AG10803 (cell line): Measurements from ENCODE around the gene PLEKHG3.
"Not testable (repeated sequence)": the region's sequence is repeated elsewhere in the genome, so short reads cannot be mapped to it uniquely, and the experiment has no call there.

Experiments
- DNase-seq: peaks from one replicate; pipeline ENCODE4 v3.0.0; 2010; ENCODE audit warnings: low read depth
- H3K4me3 ChIP-seq: 2 replicates; pipeline ENCODE4 v1.5.1; 2011; ENCODE audit warnings: mild to moderate bottlenecking, low read length, control low read depth
- TF ChIP-seq, protein P1 (sequence below): conservative IDR thresholded peaks from 2 replicates; pipeline ENCODE4 v1.5.1; 2011; ENCODE audit warnings: mild to moderate bottlenecking, low read length, control low read depth, inconsistent platforms

PLEKHG3 gene

DNA sequence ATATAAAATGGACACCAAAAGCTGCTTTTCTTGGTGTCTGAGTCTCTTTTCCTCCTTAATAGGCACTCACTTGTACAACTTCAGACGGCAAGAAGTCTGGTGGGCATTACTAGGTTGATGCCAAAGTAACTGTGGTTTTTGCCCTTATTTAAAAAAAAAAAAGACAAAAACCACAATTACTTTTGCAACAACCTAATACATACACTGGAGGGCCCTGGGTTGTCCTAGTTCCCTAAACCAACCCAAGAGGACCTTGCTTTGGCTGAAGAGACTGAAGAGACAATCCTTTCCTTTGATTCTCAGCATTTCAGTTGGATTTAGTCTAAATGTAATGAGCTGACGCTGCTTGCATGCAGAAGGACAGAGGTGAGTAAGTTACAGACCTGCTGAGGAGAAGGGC, 16.2 kb upstream of the PLEKHG3 start:
- TF ChIP-seq, protein P1, sequence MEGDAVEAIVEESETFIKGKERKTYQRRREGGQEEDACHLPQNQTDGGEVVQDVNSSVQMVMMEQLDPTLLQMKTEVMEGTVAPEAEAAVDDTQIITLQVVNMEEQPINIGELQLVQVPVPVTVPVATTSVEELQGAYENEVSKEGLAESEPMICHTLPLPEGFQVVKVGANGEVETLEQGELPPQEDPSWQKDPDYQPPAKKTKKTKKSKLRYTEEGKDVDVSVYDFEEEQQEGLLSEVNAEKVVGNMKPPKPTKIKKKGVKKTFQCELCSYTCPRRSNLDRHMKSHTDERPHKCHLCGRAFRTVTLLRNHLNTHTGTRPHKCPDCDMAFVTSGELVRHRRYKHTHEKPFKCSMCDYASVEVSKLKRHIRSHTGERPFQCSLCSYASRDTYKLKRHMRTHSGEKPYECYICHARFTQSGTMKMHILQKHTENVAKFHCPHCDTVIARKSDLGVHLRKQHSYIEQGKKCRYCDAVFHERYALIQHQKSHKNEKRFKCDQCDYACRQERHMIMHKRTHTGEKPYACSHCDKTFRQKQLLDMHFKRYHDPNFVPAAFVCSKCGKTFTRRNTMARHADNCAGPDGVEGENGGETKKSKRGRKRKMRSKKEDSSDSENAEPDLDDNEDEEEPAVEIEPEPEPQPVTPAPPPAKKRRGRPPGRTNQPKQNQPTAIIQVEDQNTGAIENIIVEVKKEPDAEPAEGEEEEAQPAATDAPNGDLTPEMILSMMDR = no peak
- no peak for DNase-seq
- no peak overlapping the region for H3K4me3 ChIP-seq

DNA sequence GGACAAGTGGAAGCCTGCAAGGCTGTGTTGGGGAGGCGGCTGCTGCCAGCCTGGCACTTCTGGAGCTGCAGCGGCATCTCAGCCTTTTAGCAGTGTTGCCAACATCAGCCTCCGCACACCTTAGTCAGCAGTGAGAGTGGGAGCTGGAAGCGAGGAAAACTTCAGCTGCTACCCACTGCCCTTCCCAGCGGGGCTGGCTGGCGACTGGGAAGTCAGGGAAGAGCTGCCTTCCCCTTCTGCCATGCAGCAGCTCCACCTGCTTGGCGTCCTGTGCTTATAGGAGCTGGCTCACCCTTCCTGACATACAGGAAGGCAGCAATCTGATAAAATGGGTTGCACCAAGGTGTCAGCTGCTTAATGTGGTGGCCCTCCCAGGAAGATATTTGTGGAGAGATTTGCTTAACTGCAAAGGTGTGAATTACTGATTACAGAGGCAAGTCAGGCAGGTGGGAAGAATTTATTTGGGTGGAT, 15.4 kb upstream of the PLEKHG3 start:
- TF ChIP-seq, protein P1 = no peak
- H3K4me3 ChIP-seq = no peak overlapping the region
- DNase-seq = no peak

DNA sequence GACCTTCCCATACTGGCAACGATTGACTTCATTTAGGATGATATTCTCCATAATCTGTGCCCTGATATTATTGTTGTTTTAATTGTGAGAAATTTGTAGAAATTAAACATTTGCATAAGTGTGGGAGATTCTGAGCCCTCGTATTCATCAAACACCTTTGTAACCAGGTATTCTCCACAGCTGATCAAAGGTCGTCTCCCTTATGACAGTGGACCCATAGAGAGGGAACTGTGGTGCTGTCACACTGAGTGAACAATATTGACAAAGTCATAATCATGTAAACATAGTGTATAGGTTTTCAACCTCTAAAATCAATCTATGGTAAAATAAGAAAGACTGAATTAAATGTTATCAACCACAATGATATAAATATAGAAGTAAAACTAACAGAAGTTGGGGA, 14.9 kb upstream of the PLEKHG3 start:
- no peak for DNase-seq
- H3K4me3 ChIP-seq = no peak overlapping the region
- TF ChIP-seq, protein P1 = no peak

DNA sequence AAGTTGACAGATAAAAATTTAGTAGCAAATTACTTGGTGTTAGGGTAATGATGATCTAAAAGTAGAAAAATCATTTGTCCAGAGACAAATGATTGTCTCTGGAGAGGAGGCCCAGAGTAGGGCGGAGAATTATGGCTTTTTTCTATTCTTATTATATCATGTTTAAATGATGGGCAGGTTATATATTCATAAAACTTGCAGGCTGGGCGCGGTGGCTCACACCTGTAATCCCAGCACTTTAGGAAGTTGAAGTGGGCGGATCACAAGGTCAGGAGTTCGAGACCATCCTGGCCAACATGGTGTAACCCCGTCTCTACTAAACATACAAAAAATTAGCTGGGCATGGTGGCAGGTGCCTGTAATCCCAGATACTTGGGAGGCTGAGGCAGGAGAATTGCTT, 13.6 kb upstream of the PLEKHG3 start:
- DNase-seq, H3K4me3 ChIP-seq: not testable (repeated sequence)

DNA sequence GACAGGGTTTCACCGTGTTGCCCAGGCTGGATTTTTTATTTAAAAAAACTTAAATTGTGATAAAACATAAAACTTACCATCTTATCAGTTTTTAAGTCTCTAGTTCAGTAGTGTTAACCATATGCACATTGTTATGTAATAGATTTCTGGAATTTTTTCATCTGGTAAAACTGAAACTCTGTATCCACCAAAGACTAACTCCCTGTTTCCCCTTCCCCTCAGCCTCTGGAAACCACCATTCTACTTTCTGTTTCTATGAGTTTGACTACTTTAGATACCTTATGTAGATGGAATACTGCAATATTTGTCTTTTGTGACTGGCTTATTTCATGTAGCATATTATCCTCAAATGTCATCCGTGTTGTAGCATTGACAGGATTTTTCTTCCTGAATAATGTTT, 12.8 kb upstream of the PLEKHG3 start:
- no peak for DNase-seq
- TF ChIP-seq, protein P1 = no peak

DNA sequence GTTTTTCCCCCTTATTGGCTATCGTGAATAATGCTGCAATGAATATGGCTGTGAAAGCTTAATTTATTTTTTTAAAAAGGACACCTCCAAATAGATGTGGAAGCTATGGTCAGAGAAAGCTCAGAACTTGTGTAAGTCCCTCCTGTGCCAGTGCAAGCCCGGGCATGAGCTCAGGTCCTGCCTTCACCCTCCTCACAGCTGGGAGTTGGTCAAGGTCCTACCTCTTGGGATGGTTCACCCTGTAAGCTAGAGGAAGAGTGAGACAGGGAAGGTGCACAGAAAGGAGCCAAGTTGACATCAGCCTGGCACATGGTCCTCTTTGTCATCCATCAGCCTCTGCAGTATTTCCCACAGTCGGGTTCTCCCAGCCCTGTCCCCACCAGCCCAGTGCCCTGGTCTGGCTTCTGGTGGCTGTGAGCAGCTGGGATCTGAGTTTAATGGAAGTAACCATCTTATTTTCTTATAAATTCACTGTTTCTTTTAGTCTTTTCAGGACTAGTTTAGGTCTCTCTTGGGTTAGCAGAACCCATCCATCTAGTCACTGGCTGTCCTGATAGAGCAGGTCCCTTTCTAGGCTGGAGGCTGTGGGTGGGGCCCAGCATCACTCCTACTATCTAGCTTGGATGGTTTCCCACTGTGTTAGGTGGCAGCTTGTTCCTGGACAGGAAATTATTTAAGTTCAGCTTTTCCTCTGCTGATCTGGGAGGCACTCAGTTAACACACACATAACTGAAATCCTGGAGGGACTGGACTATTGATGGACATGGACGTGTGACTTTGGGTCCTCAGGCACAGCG, 11.8 kb upstream of the PLEKHG3 start:
- no peak overlapping the region for H3K4me3 ChIP-seq
- no peak for DNase-seq
- TF ChIP-seq, protein P1 = no peak

More for the DNA sequence above, 12.8 kb upstream of the PLEKHG3 start:
- H3K4me3 ChIP-seq = no peak overlapping the region

DNA sequence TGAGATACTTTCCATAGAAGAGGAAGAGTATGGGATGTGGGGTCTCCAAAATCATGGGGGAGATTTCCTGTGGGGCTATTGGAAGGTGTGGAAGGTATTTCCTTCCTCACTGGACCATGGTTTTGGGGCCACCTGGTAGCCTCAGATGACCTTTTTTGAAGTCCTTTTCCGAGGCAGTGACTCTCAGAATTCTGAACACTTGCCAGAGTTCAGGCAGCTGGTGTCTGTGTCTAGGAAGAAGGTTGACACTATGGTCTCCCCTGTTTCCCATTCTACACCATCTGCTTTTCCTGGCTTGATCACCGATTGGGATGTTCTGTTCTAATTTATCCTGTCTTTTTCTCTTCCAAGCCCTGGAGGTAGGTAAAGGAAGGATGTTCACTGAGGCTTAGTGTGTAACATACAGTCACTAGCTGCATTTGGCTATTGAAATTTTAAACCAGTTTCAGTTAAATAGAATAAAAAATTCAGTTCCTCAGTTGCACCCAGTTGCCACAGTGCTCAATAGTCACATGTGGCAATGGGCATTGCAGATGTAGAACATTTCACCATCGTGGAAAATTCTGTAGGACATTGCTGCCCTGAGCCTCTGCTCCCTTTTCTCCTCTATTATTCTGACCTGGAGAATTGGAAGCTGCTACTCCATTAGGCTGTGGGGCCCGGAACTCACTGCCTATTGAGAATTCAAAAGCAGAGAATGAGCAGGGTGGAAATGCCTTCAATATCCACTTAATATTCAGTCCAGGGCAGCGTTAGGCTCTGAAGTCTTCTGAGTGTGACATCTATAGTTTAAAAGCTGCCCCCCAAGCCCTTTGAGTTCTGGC, 11.0 kb upstream of the PLEKHG3 start:
- TF ChIP-seq, protein P1 = no peak
- H3K4me3 ChIP-seq = no peak overlapping the region
- DNase-seq = no peak
